ENCODE measurements around the gene PNLIPRP2.

- TF ChIP-seq JUN (IDR thresholded peaks at IDR 0.05): no peak
- TF ChIP-seq MAFK (IDR thresholded peaks at IDR 0.05; ENCODE audit: partially characterized antibody): no peak
- TF ChIP-seq USF2 (IDR thresholded peaks at IDR 0.05): no peak
- TF ChIP-seq POLR2A (IDR thresholded peaks at IDR 0.05; ENCODE audit: low read length): no peak
- no peak for TF ChIP-seq FOSB (CRISPR knock-in tag; IDR thresholded peaks at IDR 0.05)
- no peak for TF ChIP-seq CHD2 (IDR thresholded peaks at IDR 0.05; ENCODE audit: low read length, partially characterized antibody)
- no peak for TF ChIP-seq HMGXB4 (CRISPR knock-in tag; IDR thresholded peaks at IDR 0.05; ENCODE audit: borderline replicate concordance)
- TF ChIP-seq CTCF (IDR thresholded peaks at IDR 0.05): no peak
- TF ChIP-seq ELK1 (IDR thresholded peaks at IDR 0.05; ENCODE audit: low read depth, low read length): no peak
- TF ChIP-seq SMC3 (IDR thresholded peaks at IDR 0.05): no peak
- no peak for TF ChIP-seq EHMT2 (IDR thresholded peaks at IDR 0.05; ENCODE audit: low read depth)
- no peak for TF ChIP-seq NR3C1 (IDR thresholded peaks at IDR 0.05)
Observed at GRCh38 chr10:116636385-116636784, 15.6 kb downstream of the PNLIPRP2 start.

Measured in A549 (cell line).